Measurements from ENCODE around the gene ZNF185.

GRCh38 chrX:152892499-152892898 is 5.4 kb upstream of the ZNF185 start:
- no peak for TF ChIP-seq CTCF (IDR thresholded peaks at IDR 0.05)
- TF ChIP-seq EZH2 (IDR thresholded peaks at IDR 0.05) = no peak
